Measurements from ENCODE around the gene MICAL3. TPM values are rescaled to one million over a fixed set of nuclear protein-coding genes. Genes with fewer than 3 reads are reported as not detected.

Gene MICAL3
- polyA plus RNA-seq, 2 of the 4 experiments (the other 2 are of a cell fraction), result 20.5 to 30.1 TPM

DNA sequence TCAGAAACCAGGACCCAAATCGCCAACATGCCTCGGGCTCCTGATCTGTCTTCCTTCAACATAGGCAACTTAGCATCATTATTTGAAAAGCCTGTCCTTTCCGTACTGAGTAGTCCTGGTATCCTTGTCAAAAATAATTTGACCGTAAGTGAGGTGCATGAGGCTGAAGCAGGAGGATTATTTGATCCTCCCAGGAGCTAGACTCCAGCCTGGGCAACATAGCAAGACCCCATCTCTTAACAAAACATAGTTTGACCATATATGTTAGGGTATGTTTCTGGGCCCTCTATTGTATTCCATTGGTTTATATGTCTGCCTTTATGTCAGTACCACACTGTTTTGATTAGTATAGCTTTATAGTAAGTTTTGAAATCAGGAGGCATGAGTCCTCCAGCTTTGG lies 112.5 kb downstream of the MICAL3 start:
- FAIRE-seq, result no peak
- Histone ChIP-seq H3K4me1 (peaks cover 34% of the 10 kb centered on the region), H3K4me3 (no peak overlapping the region), H3K9me3 (no peaks in the 10 kb centered on the region), H3K4me2 (no peak overlapping the region), H3K27ac (no peak overlapping the region)
- WGBS (ENCODE audit: missing lambda C conversion rate), result 96% methylated on average over 4 of the region's 4 CpGs
- no peak for ATAC-seq
- ChIA-PET POLR2A (no interaction called here), CTCF (interaction anchor here (1.8 kb wide), 1 partner anchor 164 kb away, joined by 4 read pairs; no protein-coding TSS in a partner anchor)
- TF ChIP-seq, protein P1, sequence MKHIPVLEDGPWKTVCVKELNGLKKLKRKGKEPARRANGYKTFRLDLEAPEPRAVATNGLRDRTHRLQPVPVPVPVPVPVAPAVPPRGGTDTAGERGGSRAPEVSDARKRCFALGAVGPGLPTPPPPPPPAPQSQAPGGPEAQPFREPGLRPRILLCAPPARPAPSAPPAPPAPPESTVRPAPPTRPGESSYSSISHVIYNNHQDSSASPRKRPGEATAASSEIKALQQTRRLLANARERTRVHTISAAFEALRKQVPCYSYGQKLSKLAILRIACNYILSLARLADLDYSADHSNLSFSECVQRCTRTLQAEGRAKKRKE (CRISPR knock-in tag; IDR thresholded peaks at IDR 0.05; ENCODE audit: low read depth), result no peak
- DNase-seq (ENCODE audit: low read depth in 1 of 2, low spot score in 1 of 2), result no peak

DNA sequence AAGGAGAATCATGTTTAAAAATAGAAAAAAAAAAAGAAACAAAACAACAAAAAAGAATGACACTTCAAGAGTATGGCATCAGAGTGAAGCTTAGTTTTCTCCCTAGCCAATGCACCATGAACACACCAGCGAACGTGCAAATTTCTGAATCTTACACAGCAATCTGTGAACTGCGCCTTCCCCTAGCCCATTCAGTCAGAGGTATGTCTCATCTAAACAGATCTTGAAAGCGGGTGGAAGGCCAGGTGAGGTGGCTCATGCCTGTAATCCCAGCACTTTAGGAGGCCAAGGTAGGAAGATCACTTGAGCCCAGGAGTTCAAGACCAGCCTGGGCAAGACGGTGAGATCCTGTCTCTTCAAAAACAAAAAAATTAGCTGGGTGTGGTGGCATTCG lies 113.1 kb downstream of the MICAL3 start:
- Histone ChIP-seq H3K27ac (peak overlapping the region in 1 of 2 experiments; percentile 67; a peak in 3 of 6 replicates), H3K9me3 (no peaks in the 10 kb centered on the region), H3K4me2 (peak overlapping the region; percentile 33), H3K4me3 (no peak overlapping the region), H3K4me1 (peaks cover 34% of the 10 kb centered on the region)
- 83% methylated on average over 6 of the region's 6 CpGs for WGBS (ENCODE audit: missing lambda C conversion rate)
- ATAC-seq (no peak), FAIRE-seq (no peak), DNase-seq (ENCODE audit: low read depth in 1 of 2, low spot score in 1 of 2) (no peak)
- ChIA-PET CTCF (interaction anchor here (1.4 to 2.1 kb wide), 3 partner anchors 14 to 165 kb away, joined by 4 to 8 read pairs (median 4); no protein-coding TSS in a partner anchor), POLR2A (no interaction called here)
- TF ChIP-seq HOXA7 (CRISPR knock-in tag; IDR thresholded peaks at IDR 0.05) (no peak), MAFK (IDR thresholded peaks at IDR 0.05; ENCODE audit: partially characterized antibody) (no peak), FOSL2 (IDR thresholded peaks at IDR 0.05) (no peak), FOSL2 (CRISPR knock-in tag; IDR thresholded peaks at IDR 0.05) (no peak), FOXS1 (CRISPR knock-in tag; IDR thresholded peaks at IDR 0.05) (no peak), CHD2 (IDR thresholded peaks at IDR 0.05; ENCODE audit: low read length, partially characterized antibody) (no peak), TP53 (CRISPR knock-in tag; IDR thresholded peaks at IDR 0.05) (no peak), SREBF2 (IDR thresholded peaks at IDR 0.05) (no peak), RARB (CRISPR knock-in tag; IDR thresholded peaks at IDR 0.05) (no peak), CBX8 (IDR thresholded peaks at IDR 0.05) (no peak), NPAS2 (CRISPR knock-in tag; IDR thresholded peaks at IDR 0.05; ENCODE audit: borderline replicate concordance) (no peak), HEYL (CRISPR knock-in tag; IDR thresholded peaks at IDR 0.05) (no peak), NR3C1 (IDR thresholded peaks at IDR 0.05) (no peak)
- TF ChIP-seq, protein P2, sequence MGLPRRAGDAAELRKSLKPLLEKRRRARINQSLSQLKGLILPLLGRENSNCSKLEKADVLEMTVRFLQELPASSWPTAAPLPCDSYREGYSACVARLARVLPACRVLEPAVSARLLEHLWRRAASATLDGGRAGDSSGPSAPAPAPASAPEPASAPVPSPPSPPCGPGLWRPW (IDR thresholded peaks at IDR 0.05), result no peak
- TF ChIP-seq, protein P3, sequence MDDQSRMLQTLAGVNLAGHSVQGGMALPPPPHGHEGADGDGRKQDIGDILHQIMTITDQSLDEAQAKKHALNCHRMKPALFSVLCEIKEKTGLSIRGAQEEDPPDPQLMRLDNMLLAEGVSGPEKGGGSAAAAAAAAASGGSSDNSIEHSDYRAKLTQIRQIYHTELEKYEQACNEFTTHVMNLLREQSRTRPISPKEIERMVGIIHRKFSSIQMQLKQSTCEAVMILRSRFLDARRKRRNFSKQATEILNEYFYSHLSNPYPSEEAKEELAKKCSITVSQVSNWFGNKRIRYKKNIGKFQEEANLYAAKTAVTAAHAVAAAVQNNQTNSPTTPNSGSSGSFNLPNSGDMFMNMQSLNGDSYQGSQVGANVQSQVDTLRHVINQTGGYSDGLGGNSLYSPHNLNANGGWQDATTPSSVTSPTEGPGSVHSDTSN (IDR thresholded peaks at IDR 0.05), result no peak
- TF ChIP-seq, protein P4, sequence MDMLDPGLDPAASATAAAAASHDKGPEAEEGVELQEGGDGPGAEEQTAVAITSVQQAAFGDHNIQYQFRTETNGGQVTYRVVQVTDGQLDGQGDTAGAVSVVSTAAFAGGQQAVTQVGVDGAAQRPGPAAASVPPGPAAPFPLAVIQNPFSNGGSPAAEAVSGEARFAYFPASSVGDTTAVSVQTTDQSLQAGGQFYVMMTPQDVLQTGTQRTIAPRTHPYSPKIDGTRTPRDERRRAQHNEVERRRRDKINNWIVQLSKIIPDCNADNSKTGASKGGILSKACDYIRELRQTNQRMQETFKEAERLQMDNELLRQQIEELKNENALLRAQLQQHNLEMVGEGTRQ (IDR thresholded peaks at IDR 0.05), result no peak

DNA sequence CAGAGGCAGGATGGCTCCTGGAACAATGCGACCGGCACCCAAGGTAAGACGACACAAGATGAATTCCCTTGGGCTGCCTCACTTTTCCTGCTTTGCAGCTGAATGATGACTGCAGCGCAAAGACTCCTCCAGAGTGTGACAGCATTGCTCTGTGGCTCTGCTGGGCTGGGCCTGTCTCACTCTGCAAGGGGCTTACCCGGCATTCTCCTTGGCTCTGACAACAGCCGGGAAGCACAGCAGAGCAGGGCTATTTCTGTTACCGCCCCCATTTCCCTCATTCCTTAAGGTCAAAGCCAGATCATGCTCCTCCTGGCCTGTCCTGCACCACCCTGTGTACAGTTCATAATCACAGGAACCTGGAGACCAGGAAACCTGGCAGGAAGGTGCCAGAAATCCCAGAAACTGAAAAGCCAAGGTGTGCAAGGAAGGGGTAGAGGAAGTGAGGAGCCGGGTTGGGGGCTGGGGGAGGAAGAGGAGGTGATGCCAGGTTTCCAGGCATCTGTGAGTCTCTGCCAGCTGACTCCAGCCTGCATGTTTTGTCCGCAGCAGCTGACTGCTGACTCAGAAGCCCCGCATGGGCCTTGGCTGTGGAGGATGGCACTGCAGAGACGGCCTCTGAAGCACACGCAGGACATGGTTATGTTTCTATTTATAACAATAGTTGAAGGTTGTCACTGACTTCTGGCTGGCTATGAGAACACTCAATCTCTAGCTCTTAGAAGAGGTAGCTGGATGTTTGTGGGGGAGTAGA lies 113.6 kb downstream of the MICAL3 start:
- DNase-seq (ENCODE audit: low read depth in 1 of 2, low spot score in 1 of 2) (peak; percentile 7 to 45), FAIRE-seq (no peak), ATAC-seq (peak; percentile 85 to 90)
- POLR2A ChIA-PET, result no interaction called here
- peak overlapping the region; percentile 33 for H3K4me2 ChIP-seq
- no peak for TF ChIP-seq RCOR1 (IDR thresholded peaks at IDR 0.05; ENCODE audit: low read depth, low read length)
- no peak for TF ChIP-seq RFX5 (IDR thresholded peaks at IDR 0.05)
- no peak for TF ChIP-seq EHF (CRISPR knock-in tag; IDR thresholded peaks at IDR 0.05)
- TF ChIP-seq, protein P5, sequence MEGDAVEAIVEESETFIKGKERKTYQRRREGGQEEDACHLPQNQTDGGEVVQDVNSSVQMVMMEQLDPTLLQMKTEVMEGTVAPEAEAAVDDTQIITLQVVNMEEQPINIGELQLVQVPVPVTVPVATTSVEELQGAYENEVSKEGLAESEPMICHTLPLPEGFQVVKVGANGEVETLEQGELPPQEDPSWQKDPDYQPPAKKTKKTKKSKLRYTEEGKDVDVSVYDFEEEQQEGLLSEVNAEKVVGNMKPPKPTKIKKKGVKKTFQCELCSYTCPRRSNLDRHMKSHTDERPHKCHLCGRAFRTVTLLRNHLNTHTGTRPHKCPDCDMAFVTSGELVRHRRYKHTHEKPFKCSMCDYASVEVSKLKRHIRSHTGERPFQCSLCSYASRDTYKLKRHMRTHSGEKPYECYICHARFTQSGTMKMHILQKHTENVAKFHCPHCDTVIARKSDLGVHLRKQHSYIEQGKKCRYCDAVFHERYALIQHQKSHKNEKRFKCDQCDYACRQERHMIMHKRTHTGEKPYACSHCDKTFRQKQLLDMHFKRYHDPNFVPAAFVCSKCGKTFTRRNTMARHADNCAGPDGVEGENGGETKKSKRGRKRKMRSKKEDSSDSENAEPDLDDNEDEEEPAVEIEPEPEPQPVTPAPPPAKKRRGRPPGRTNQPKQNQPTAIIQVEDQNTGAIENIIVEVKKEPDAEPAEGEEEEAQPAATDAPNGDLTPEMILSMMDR (IDR thresholded peaks at IDR 0.05), result 0 out of 3 replicates have a peak, but pooled peaks have one; percentile 7
- TF ChIP-seq POLR2AphosphoS2 (conservative IDR thresholded peaks at IDR 0.05; ENCODE audit: low read length), result no peak
- TF ChIP-seq ZNF302 (CRISPR knock-in tag; IDR thresholded peaks at IDR 0.05), result no peak
- no peak for TF ChIP-seq HOXB13 (CRISPR knock-in tag; IDR thresholded peaks at IDR 0.05; ENCODE audit: low read depth)
- no peak for TF ChIP-seq ZSCAN20 (CRISPR knock-in tag; IDR thresholded peaks at IDR 0.05)
- TF ChIP-seq CHD4 (IDR thresholded peaks at IDR 0.05; ENCODE audit: borderline replicate concordance), result no peak
- TF ChIP-seq TP53 (CRISPR knock-in tag; IDR thresholded peaks at IDR 0.05), result no peak
- no peak for TF ChIP-seq FOSL2 (IDR thresholded peaks at IDR 0.05)
- TF ChIP-seq FOSL2 (CRISPR knock-in tag; IDR thresholded peaks at IDR 0.05), result peak; percentile 10; the same call in 1 of the 2 replicates
- TF ChIP-seq FOXS1 (CRISPR knock-in tag; IDR thresholded peaks at IDR 0.05), result no peak
- TF ChIP-seq RAD21 (conservative IDR thresholded peaks at IDR 0.05 in 1 of 2, IDR thresholded peaks at IDR 0.05 in 1 of 2), result peak; percentile 32 to 33; a peak in 4 of 5 replicates
- H3K4me1 ChIP-seq, result peaks cover 34% of the 10 kb centered on the region
- no peaks in the 10 kb centered on the region for H3K9me3 ChIP-seq
- 46% methylated on average over 12 of the region's 12 CpGs for WGBS (ENCODE audit: missing lambda C conversion rate)
- peak overlapping the region in 1 of 2 experiments; percentile 67; a peak in 3 of 6 replicates for H3K27ac ChIP-seq
- CTCF ChIA-PET, result interaction anchor here (0.9 to 2.1 kb wide), 6 partner anchors 10 to 165 kb away, joined by 3 to 8 read pairs (median 4); no protein-coding TSS in a partner anchor
- no peak overlapping the region for H3K4me3 ChIP-seq
